ENCODE data around the gene LYST.
"Not testable (repeated sequence)": the region's sequence is repeated elsewhere in the genome, so short reads cannot be mapped to it uniquely, and the experiment has no call there.

Gene LYST

DNA sequence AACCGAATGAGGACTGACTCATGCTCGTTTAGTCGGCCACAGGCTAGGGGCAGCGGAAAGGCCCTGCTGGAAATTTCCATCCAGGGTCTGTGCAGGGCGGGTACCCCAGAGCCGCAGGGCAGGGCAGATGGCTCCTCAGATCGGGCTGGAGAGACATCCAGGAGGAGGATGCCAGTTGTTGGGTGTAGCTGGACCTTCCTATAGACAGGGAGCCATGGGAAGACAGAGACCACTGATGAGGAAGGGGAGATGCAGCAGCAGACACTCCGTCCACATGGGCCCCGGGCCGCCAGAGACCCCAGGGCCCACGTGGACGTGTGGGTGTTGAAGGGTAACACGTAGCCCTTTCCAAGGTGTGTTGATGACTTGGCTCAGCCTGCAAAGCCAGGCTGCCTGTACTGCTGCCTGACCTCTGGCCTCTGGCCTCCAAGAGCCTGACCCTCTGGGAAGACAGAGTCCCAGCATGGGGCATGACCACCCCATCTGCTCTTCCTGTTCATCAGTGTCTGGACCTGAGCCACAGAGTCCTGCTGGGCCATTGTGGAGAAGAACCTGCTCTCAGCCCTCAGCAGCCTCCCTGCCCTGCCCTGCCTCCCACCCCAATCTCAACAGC is 221.9 kb downstream of the LYST start:
- TF ChIP-seq POLR2A (IDR thresholded peaks at IDR 0.05; ENCODE audit: low read depth, low read length): no peak
- DNase-seq (ENCODE audit: insufficient read length, low spot score) (no peak), FAIRE-seq (no peak)

DNA sequence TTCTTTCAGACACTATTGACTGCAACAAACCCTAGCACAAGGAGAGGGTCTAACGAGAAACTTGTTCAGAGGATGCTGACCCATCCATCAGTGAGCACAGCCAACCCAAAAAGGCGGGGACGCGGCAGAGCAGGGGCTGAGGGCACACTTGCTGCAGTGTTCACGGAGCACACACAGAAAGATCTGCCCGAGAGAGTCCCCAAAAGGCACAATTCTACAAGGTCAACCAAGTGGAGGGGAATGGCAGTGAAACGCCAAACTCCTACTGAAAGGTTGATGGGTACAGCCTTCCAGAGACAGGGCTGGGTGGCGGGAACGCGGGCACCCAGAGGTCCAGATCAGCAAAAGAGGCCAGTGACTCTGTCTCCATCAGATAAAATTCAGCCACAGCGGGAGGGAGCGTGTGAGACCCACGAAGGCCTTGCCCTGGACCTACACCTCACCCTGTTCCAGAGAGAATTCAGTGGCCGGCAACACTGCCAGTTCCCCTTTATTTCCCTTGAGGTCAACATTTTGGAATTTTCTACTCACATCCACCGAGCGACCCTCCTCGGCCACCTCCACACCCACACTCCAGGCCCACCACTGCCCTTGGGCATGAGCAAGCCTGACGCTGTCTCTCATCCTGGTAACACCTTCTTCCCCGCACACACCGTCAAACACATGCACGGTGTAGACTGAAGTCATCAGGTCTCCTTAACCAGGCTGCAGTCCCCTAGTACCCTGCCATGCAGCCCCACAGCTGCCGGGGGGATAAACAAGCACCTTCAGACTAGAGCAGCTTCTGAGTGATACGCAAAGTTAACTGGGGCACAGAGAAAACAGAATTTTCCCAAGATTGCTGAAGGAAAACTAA is 222.6 kb downstream of the LYST start:
- FAIRE-seq (no peak), DNase-seq (ENCODE audit: insufficient read length, low spot score) (no peak)
- no peak for TF ChIP-seq POLR2A (IDR thresholded peaks at IDR 0.05; ENCODE audit: low read depth, low read length)

DNA sequence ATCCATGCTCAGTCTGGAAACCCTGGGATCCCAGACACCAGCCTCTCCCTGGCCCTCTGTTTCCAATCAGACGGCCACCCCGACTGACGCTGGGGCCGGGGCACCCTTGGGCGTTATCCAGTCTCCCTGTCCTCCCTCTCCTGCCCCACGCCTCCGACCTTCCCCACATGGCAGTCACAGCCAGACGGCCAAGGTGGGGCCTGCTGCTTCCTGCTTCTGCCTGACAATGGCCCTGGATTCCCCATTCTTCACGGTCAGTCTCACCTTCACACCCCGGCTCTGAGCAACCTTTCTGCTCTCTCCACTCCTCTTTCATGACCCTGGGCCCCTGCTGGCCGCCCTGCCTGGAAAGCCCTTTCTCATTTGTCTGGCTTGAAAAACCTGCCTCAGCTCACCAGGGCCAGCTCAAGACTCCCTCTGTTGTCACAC is 223.7 kb downstream of the LYST start:
- TF ChIP-seq POLR2A (IDR thresholded peaks at IDR 0.05; ENCODE audit: low read depth, low read length): no peak
- no peak for DNase-seq (ENCODE audit: insufficient read length, low spot score)
- no peak for FAIRE-seq

DNA sequence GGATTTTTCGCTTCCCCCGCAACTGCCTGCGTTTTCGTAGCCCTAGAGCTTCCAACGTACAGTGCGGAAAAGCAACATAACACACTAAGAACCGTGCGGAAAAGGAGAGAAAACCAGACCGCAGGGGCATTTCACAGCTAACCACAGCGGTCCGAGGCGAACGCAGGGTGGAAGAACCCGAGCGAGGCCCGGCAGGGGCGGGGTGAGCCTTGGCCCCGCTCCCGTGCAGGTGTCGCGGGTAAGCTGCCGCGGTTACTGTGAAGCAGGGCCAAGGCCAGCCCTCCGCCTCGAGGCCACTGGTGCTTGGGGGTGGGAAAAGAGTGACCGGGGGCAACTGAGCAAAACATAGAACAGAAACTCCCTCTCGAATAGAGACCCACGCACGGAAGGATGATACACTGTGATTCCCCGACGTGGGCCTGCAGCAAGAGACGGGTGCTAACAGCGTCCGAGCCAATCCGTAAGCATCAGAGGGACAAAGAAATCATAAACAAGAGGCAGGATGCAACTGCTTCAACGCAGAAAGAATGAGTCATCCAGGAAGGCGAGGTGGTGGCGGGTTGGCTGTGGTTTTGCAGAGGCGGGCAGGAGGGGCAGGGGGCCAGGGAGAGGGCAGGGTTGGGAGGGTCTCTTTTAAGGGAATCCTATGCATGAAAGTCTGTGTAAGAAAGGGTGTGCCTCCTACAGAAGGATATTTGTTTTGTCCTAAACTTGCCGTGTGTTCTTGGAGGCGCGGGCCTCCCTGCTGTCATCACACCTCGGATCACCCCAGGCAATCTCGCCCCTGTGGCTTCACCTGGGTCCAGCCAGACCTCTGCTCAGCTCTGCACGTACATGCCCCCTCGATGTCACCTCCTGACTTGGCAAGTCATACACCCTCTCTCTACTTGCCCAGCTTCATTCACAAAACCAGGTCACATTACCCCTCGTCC is 224.4 kb downstream of the LYST start:
- TF ChIP-seq POLR2A (IDR thresholded peaks at IDR 0.05; ENCODE audit: low read depth, low read length): no peak
- FAIRE-seq (no peak), DNase-seq (ENCODE audit: insufficient read length, low spot score) (peak; percentile 78)

DNA sequence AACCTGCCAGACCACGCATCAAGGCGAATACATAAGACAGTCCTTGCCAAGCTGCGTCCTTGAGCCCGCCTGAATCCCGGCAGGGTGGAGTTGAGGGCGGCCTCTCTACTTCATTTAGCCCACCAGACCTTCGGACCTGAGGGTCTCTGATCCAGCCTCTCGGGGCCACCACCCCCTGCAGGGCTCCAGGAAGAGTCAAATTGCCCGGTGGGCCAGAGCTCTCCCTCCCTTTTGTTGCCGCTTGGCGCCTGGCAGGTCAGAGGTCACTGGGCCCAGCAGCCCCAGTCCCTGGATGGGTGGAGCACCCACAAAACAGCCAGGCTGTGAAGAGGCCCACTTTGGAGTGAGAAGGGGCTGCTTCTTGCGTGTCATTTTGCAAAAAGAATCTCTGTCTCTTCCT is 226.1 kb downstream of the LYST start:
- DNase-seq (ENCODE audit: insufficient read length, low spot score) (no peak), FAIRE-seq (no peak)
- TF ChIP-seq POLR2A (IDR thresholded peaks at IDR 0.05; ENCODE audit: low read depth, low read length): no peak

DNA sequence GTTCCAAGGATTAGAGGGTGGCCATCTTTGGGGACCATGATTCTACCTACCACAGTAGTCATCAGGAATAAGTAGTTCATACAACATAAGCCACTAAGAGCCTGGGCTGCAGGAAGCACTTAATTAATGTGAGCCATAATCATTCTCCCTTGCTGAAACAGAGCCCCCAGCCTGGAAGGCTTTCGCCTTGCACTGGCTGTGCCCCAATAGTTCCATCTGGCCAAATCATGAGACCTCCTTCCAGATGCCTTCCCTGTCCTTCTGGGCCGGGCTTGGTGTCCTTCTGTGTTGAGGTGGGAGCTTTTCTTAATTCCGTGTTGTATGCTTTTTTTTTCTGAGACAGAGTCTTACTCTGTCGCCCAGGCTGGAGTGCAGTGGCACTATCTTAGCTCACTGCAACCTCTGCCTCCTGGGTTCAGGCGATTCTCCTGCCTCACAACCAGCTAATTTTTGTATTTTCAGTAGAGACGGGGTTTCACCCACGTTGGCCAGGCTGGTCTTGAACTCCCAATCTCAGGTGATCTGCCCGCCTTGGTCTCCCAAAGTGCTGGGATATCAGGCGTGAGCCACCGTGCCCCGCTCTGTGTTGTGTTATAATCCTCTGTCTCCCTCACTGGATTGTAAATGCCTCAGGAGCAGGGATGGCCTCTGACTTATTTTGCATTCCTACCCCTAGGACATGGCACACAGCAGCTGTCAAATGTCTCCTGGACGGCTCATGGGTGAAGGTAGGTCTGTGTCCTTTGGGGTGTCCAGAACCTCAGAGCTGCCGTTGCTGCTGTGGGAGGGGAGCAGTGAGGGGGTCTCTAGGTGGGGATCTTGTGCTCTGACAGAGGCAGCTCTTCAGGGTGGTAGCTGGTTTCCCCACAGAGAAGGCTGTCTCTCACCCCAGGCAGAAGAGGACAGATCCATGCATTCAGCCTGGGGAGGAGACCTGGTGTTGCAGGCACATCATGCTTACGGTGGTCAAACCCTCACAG is 227.2 kb downstream of the LYST start:
- no peak for TF ChIP-seq POLR2A (IDR thresholded peaks at IDR 0.05; ENCODE audit: low read depth, low read length)
- FAIRE-seq (no peak), DNase-seq (ENCODE audit: insufficient read length, low spot score) (no peak)

DNA sequence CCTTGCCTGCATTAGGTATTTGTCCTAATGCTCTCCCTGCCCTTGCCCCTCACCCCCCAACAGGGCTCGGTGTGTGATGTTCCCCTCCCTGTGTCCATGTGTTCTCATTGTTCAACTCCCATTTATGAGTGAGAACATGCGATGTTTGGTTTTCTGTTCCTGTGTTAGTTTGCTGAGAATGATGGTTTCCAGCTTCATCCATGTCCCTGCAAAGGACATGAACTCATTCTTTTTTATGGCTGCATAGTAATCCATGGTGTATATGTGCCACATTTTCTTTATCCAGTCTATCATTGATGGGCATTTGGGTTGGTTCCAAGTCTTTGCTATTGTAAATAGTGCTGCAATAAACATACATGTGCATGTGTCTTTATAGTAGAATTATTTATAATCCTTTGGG is 228.1 kb downstream of the LYST start:
- FAIRE-seq; DNase-seq (ENCODE audit: insufficient read length, low spot score): not testable (repeated sequence)

DNA sequence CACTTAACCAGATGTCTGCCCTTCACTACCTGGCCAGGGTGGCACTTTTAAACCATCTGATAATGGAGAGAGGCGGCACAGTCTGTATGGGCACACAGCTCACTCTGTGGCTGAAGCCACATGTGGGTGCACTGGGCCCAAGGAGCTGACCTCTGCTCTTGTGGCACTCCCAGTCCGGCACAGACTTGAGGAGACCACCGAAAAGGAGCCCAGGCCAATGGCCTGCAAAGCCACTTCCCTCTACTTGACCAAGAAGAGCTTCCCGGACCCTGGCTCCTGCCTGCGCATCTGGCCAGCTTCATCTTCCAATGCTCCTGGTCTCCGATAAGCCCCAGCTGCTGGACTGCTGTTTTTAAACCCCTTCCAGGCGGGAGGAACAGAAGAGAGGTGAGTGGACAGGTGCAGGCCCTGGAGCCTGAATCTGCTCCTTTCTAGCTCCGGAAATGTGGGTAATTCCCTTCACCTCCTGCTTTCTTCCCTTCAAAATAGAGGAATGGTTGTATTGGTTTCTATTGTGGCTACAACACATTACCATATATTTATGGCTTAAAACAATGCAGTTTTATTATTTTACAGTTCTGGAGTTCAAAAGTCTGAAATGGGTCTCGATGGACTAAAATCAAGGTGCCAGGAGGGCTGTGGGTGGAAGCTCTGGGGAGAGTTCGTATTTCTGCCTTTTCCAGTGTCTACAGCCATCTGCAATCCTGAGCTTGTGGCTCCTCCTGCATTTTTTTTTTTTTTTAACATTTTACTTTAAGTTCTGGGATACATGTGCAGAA is 228.8 kb downstream of the LYST start:
- DNase-seq (ENCODE audit: insufficient read length, low spot score) (no peak), FAIRE-seq (no peak)
- no peak for TF ChIP-seq POLR2A (IDR thresholded peaks at IDR 0.05; ENCODE audit: low read depth, low read length)

DNA sequence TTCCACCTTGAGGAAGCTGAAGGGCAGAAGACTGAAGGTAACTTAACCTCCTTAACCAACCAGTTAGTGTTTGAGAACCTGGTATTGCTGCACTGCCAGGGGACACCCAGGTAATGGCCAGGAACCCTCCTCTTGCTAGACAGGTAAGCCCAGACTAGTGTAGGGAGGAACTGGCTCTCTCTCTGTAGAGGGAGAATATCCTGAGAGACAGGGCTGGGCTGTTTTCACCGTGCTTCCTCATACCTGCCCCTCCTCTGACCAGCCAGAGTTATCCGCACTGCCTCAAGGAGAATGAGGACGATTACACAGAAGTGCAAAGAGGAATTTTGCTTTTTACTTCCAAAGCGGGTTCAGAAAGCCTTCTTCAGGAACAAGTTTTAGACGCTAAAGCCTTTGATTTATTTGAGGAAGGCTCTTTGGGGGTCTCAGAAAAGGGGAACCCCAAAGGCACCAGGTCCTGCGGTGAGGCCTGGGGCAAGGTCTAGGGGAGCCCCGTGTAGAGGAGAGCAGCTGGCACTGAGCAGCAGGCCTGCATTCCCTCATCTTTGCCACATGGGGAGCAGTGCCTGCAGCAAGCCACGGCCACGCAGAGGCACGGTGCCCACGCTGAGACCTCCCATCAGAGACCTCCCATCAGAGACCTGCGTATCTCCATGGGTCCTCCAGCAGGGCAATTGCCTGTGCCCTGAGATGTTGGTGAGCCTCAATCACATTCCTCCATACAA is 230.6 kb downstream of the LYST start:
- TF ChIP-seq POLR2A (IDR thresholded peaks at IDR 0.05; ENCODE audit: low read depth, low read length): no peak
- FAIRE-seq (no peak), DNase-seq (ENCODE audit: insufficient read length, low spot score) (no peak)

DNA sequence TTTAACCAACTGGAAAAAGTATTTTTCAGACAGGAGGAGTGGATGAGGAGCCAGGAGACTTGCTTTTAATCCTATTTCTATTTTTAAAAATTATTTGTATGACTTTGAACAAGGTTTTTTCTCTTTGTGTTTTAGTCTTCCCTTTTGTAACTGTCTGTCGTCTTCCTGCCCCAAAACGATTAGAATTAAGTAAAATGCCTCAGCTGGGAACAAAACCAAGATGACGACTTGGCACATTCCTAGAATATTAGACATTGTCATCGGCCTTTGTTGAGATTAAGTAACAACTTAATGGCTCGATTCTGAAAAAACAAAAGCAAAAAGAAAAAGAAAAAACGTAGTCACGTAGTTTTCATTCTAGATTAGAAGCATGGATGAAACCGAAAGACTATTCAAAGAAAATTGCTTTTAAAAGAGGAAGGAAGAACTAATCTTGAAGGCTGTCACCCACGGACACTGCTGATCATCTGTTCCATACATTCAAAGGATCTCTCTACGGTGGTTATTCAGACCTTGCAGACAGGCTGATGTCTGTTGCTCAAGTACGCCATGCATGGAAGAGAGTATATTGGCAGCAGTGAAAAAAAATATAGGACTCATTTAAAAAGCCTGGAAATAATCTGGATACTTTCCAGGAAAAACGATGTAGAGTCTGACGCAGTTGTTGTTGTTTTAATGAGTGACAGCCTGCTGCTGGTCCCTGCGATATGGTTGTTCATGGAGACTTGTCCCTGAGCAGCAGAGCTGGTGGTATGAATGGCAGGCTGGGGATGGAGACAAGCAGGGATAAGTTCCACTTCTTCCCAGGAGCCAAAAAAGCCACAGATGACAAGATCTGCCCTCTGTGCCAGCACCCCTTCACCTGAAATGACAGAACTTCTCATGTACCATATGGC is 234.0 kb downstream of the LYST start:
- TF ChIP-seq POLR2A (IDR thresholded peaks at IDR 0.05; ENCODE audit: low read depth, low read length): no peak
- FAIRE-seq: no peak
- DNase-seq (ENCODE audit: insufficient read length, low spot score): peak; percentile 26

DNA sequence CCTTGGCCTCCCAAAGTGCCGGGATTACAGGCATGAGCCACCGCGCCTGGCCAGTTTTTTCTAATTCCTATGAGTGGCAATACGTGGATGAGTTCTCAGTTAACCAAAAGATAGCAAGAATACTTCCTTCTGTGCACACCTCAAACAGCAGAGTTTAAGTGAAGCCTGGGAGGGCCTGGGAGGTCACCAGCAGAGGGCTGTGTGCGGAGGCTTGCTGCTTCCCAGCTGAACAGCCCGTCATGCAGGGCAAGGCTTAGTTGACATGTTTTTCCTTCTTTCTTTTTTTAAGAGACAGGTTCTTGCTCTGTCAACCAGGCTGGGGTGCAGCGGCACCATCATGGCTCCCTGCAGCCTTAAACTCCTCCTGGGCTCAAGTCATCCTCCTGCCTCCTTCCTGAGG is 234.9 kb downstream of the LYST start:
- FAIRE-seq: no peak
- no peak for DNase-seq (ENCODE audit: insufficient read length, low spot score)
- no peak for TF ChIP-seq POLR2A (IDR thresholded peaks at IDR 0.05; ENCODE audit: low read depth, low read length)

Measured in H54 (cell line).